Liver (tissue), 9 donors: ENCODE measurements around the gene DCC. TPM values are rescaled to one million over a fixed set of nuclear protein-coding genes. Genes with fewer than 3 reads are reported as not detected.

Experiments used
- DNase-seq: peaks from one replicate; pipeline ENCODE4 v3.0.0-alpha.2; 2017; ENCODE audit warnings: low spot score
- H3K27ac ChIP-seq, 2 donors: one replicate each; pipeline ENCODE4 v1.7.0; 2013; ENCODE audit warnings: inconsistent platforms in 2 of 2, low read length in 2 of 2, control low read depth in 1 of 2, low read depth in 1 of 2, mild to moderate bottlenecking in 1 of 2
- H3K27me3 ChIP-seq, 4 donors: one replicate each; pipeline versions ENCODE4 v1.6.1 to v1.7.0; 2013; ENCODE audit warnings: low read length in 3 of 4, inconsistent platforms in 1 of 4, mild to moderate bottlenecking in 1 of 4, moderate library complexity in 1 of 4; ENCODE audit not compliant: control insufficient read depth in 4 of 4, insufficient read depth in 4 of 4
- H3K36me3 ChIP-seq, 4 donors: one replicate each; pipeline versions ENCODE4 v1.6.1 to v1.7.0; 2013; ENCODE audit warnings: low read length in 3 of 4, mild to moderate bottlenecking in 3 of 4, low read depth in 1 of 4, moderate library complexity in 1 of 4; ENCODE audit not compliant: control insufficient read depth in 4 of 4, insufficient read depth in 3 of 4
- H3K4me1 ChIP-seq, 4 donors: one replicate each; pipeline versions ENCODE4 v1.6.1 to v1.7.0; 2013; ENCODE audit warnings: low read length in 3 of 4, mild to moderate bottlenecking in 3 of 4, moderate library complexity in 1 of 4; ENCODE audit not compliant: control insufficient read depth in 4 of 4, insufficient read depth in 4 of 4
- H3K4me3 ChIP-seq, 3 donors: one replicate each; pipeline versions ENCODE4 v1.6.1 to v1.7.0; 2013; ENCODE audit warnings: low read length in 3 of 3, control low read depth in 1 of 3, low read depth in 1 of 3, mild to moderate bottlenecking in 1 of 3
- H3K9ac ChIP-seq, 2 donors: one replicate each; pipeline ENCODE4 v1.7.0; 2013; ENCODE audit warnings: low read length in 2 of 2, mild to moderate bottlenecking in 2 of 2, moderate library complexity in 2 of 2, control low read depth in 1 of 2, low read depth in 1 of 2
- H3K9me3 ChIP-seq, 4 donors: one replicate each; pipeline versions ENCODE4 v1.6.1 to v1.7.0; 2013; ENCODE audit warnings: low read length in 3 of 4; ENCODE audit not compliant: control insufficient read depth in 4 of 4
- FOXA1 ChIP-seq: IDR thresholded peaks from 2 replicates; pipeline ENCODE4 v1.6.1; 2016; ENCODE audit warnings: antibody characterized with exemption
- FOXA2 ChIP-seq: IDR thresholded peaks from 2 replicates; pipeline ENCODE4 v1.6.1; 2016; ENCODE audit warnings: antibody characterized with exemption
- GABPA ChIP-seq, 2 donors: IDR thresholded peaks in 1 of 2; conservative IDR thresholded peaks in 1 of 2; 2 replicates each; pipeline ENCODE4 v1.6.1; 2016; ENCODE audit warnings: antibody characterized with exemption in 2 of 2, mild to moderate bottlenecking in 1 of 2, moderate library complexity in 1 of 2
- HNF4A ChIP-seq, 2 donors: conservative IDR thresholded peaks; 2 replicates each; pipeline ENCODE4 v1.6.1; 2016; ENCODE audit warnings: antibody characterized with exemption in 2 of 2, mild to moderate bottlenecking in 2 of 2
- HNF4G ChIP-seq: IDR thresholded peaks from 2 replicates; pipeline ENCODE4 v1.6.1; 2016; ENCODE audit warnings: antibody characterized with exemption
- JUND ChIP-seq, 2 donors: IDR thresholded peaks; 2 replicates each; pipeline ENCODE4 v1.6.1; 2016; ENCODE audit warnings: antibody characterized with exemption in 2 of 2
- NR2F2 ChIP-seq: IDR thresholded peaks from 2 replicates; pipeline ENCODE4 v1.6.1; 2016; ENCODE audit warnings: antibody characterized with exemption
- RAD21 ChIP-seq, 2 donors: IDR thresholded peaks; 2 replicates each; pipeline ENCODE4 v1.6.1; 2016; ENCODE audit warnings: antibody characterized with exemption in 2 of 2, mild to moderate bottlenecking in 2 of 2
- RXRA ChIP-seq, 2 donors: IDR thresholded peaks; 2 replicates each; pipeline ENCODE4 v1.6.1; 2017 to 2018; ENCODE audit warnings: antibody characterized with exemption in 2 of 2, mild to moderate bottlenecking in 1 of 2
- SP1 ChIP-seq: IDR thresholded peaks from 2 replicates; pipeline ENCODE4 v1.6.1; 2018; ENCODE audit warnings: antibody characterized with exemption, mild to moderate bottlenecking
- TAF1 ChIP-seq: conservative IDR thresholded peaks from 2 replicates; pipeline ENCODE4 v1.6.1; 2016; ENCODE audit warnings: antibody characterized with exemption, mild to moderate bottlenecking
- YY1 ChIP-seq: IDR thresholded peaks from 2 replicates; pipeline ENCODE4 v1.6.1; 2016; ENCODE audit warnings: antibody characterized with exemption, mild to moderate bottlenecking
- WGBS: extraction: QIAGEN DNeasy Blood & Tissue Kit; methylation state at CpG from one replicate; pipeline ENCODE4 v1.1.7; 2013; 5-methylcytosine and 5-hydroxymethylcytosine counted together
- polyA plus RNA-seq, 2 donors: library from polyadenylated mRNA; stranded (reverse) in 1 of 2; unstranded in 1 of 2; fragments of 200-250 nt in 1 of 2; fragments of >200 nt in 1 of 2; fragmentation: Nextera tagmentation in 1 of 2; extraction: Ambion mirVana in 1 of 2; gene quantifications; one replicate each; pipeline versions ENCODE4 v1.2.1 to v1.2.3, GENCODE V29; 2013 to 2015
- total RNA-seq, 2 donors: library from RNA; depleted of rRNA; stranded (reverse); fragments of >200 nt; gene quantifications; one replicate each; pipeline ENCODE4 v1.2.3, GENCODE V29; 2014
- TF ChIP-seq, protein P1 (sequence below): IDR thresholded peaks from 2 replicates; pipeline ENCODE4 v1.6.1; 2016; ENCODE audit warnings: antibody characterized with exemption, mild to moderate bottlenecking
- TF ChIP-seq, protein P2 (sequence below): IDR thresholded peaks from 2 replicates; pipeline ENCODE4 v1.6.1; 2016; ENCODE audit warnings: antibody characterized with exemption
- TF ChIP-seq, protein P3 (sequence below): IDR thresholded peaks from 2 replicates; pipeline ENCODE4 v1.6.1; 2016; ENCODE audit warnings: antibody characterized with exemption
- TF ChIP-seq, protein P4 (sequence below): IDR thresholded peaks from 2 replicates; pipeline ENCODE4 v1.6.1; 2016; ENCODE audit warnings: antibody characterized with exemption
- donor health status: healthy.
- donor health status: healthy.
- donor health status: healthy.
- donor health status: healthy.
- donor health status: healthy.

DCC gene
- total and polyA plus RNA-seq, 4 donors, result under 0.01 to 0.03 TPM; not detected in 2

DNA sequence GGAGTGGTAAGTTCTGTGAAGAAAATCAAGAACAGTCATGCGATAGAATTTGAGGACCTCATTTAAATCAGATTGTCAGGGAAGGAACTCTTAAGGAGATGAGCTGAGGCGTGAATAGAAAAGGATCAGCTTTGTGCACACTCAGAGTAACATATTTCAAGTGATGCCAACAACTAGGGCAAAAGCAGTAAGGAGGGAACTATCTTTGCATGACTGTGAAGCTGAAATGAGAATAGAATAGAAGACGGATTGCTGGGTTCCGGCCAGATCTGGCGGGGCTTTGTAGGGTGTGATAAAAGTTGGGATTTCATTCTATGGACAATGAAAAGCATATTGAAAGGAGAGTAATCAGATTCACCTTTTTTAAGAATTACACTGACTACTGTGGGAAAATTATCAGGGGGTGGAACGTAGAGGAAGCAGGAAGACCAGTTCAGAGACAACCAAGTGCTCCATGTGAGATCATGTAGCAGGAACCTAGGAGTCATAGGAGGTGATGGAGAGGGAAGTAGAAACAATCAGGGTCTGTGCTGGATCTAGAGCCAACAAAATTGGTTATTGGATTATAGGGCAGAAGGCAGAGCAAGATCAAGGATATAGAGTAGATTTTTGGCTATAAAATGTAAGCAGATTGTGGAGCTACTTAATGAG, 884.3 kb downstream of the DCC start:
- WGBS, result 72% methylated on average over 6 of the region's 6 CpGs
- Histone ChIP-seq H3K36me3 (no peaks in the 10 kb centered on the region), H3K27ac (no peak overlapping the region), H3K9ac (no peak overlapping the region), H3K4me3 (no peak overlapping the region), H3K27me3 (no peaks in the 10 kb centered on the region), H3K9me3 (no peaks in the 10 kb centered on the region), H3K4me1 (no peaks in the 10 kb centered on the region)
- TF ChIP-seq NR2F2, result no peak
- TF ChIP-seq, protein P1, sequence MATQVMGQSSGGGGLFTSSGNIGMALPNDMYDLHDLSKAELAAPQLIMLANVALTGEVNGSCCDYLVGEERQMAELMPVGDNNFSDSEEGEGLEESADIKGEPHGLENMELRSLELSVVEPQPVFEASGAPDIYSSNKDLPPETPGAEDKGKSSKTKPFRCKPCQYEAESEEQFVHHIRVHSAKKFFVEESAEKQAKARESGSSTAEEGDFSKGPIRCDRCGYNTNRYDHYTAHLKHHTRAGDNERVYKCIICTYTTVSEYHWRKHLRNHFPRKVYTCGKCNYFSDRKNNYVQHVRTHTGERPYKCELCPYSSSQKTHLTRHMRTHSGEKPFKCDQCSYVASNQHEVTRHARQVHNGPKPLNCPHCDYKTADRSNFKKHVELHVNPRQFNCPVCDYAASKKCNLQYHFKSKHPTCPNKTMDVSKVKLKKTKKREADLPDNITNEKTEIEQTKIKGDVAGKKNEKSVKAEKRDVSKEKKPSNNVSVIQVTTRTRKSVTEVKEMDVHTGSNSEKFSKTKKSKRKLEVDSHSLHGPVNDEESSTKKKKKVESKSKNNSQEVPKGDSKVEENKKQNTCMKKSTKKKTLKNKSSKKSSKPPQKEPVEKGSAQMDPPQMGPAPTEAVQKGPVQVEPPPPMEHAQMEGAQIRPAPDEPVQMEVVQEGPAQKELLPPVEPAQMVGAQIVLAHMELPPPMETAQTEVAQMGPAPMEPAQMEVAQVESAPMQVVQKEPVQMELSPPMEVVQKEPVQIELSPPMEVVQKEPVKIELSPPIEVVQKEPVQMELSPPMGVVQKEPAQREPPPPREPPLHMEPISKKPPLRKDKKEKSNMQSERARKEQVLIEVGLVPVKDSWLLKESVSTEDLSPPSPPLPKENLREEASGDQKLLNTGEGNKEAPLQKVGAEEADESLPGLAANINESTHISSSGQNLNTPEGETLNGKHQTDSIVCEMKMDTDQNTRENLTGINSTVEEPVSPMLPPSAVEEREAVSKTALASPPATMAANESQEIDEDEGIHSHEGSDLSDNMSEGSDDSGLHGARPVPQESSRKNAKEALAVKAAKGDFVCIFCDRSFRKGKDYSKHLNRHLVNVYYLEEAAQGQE, result no peak
- no peak for TF ChIP-seq HNF4G
- TF ChIP-seq TAF1, result no peak
- TF ChIP-seq RXRA (IDR thresholded peaks at IDR 0.05), result no peak
- TF ChIP-seq, protein P2, sequence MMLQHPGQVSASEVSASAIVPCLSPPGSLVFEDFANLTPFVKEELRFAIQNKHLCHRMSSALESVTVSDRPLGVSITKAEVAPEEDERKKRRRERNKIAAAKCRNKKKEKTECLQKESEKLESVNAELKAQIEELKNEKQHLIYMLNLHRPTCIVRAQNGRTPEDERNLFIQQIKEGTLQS, result no peak
- TF ChIP-seq, protein P3, sequence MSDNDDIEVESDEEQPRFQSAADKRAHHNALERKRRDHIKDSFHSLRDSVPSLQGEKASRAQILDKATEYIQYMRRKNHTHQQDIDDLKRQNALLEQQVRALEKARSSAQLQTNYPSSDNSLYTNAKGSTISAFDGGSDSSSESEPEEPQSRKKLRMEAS, result no peak
- TF ChIP-seq FOXA1, result no peak
- no peak for TF ChIP-seq GABPA (IDR thresholded peaks at IDR 0.05 in 1 of 2, conservative IDR thresholded peaks at IDR 0.05 in 1 of 2)
- TF ChIP-seq RAD21 (IDR thresholded peaks at IDR 0.05), result no peak
- TF ChIP-seq, protein P4, sequence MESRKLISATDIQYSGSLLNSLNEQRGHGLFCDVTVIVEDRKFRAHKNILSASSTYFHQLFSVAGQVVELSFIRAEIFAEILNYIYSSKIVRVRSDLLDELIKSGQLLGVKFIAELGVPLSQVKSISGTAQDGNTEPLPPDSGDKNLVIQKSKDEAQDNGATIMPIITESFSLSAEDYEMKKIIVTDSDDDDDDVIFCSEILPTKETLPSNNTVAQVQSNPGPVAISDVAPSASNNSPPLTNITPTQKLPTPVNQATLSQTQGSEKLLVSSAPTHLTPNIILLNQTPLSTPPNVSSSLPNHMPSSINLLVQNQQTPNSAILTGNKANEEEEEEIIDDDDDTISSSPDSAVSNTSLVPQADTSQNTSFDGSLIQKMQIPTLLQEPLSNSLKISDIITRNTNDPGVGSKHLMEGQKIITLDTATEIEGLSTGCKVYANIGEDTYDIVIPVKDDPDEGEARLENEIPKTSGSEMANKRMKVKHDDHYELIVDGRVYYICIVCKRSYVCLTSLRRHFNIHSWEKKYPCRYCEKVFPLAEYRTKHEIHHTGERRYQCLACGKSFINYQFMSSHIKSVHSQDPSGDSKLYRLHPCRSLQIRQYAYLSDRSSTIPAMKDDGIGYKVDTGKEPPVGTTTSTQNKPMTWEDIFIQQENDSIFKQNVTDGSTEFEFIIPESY, result no peak
- no peak for TF ChIP-seq JUND (IDR thresholded peaks at IDR 0.05)
- TF ChIP-seq FOXA2, result no peak
- DNase-seq, result no peak

DNA sequence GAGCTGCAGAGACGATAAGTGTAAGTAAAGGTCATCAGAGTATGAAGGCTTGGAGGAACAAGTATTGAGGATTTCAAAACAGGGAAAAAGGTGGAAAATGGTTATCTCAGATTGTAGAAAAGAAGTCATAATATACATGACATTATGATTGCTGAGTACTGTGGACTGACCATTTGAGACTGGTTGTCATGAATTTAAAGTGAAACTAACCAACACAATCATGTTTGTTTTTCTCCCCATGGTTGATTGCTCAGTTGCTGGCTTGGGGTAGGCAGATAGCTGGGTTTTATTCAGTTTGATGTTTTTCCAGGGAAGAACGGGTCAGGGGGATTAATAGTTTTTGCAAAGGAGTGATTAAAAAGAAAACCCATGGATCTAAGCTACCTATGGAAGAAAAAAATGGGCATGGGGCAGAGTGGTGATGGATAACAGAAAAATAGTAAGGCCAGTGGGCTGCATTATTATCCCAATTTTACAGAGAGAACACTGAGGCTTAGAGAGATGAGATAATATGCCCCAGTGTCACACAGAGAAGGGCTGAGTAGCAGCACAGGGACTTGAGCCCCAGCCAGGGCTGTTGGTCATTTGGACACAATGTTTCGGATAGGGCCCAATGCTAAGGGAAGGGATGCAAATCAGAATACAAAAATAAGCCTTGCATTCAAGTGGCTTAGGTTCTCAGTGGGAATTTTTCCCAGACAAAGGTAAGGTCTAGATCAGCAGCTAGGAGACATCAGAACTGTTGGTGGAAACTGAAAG, 885.7 kb downstream of the DCC start:
- Histone ChIP-seq H3K36me3 (no peaks in the 10 kb centered on the region), H3K9me3 (no peaks in the 10 kb centered on the region), H3K9ac (no peak overlapping the region), H3K4me1 (no peaks in the 10 kb centered on the region), H3K4me3 (no peak overlapping the region), H3K27ac (no peak overlapping the region), H3K27me3 (no peaks in the 10 kb centered on the region)
- no peak for DNase-seq
- 73% methylated on average over 3 of the region's 3 CpGs for WGBS
- TF ChIP-seq TAF1 (no peak), FOXA1 (no peak), YY1 (no peak), SP1 (no peak), HNF4G (no peak), RXRA (IDR thresholded peaks at IDR 0.05) (no peak), RAD21 (IDR thresholded peaks at IDR 0.05) (no peak), HNF4A (conservative IDR thresholded peaks at IDR 0.05) (no peak)
- TF ChIP-seq, protein P1, result no peak
- TF ChIP-seq, protein P3, result no peak
- TF ChIP-seq, protein P4, result no peak
- TF ChIP-seq, protein P2, result no peak
